HG03521 (cell line): ENCODE data around the gene UIMC1.

Experiments
- ATAC-seq: cut with Tn5 transposase; IDR thresholded peaks from one replicate; pipeline ENCODE4 v1.9.1; 2021; ENCODE audit warnings: mild to moderate bottlenecking, moderate library complexity; ENCODE audit not compliant: unreplicated experiment

Gene UIMC1

GRCh38 chr5:176956756-176957155 is 49.8 kb downstream of the UIMC1 start:
- no peak for ATAC-seq

- no peak for ATAC-seq
Observed at GRCh38 chr5:176955895-176956294, 50.7 kb downstream of the UIMC1 start.

- ATAC-seq, result no peak
Observed at GRCh38 chr5:176954050-176954449, 52.5 kb downstream of the UIMC1 start.

GRCh38 chr5:176952531-176953193 is 53.9 kb downstream of the UIMC1 start:
- no peak for ATAC-seq

GRCh38 chr5:176948458-176948857 is 58.1 kb downstream of the UIMC1 start:
- no peak for ATAC-seq

GRCh38 chr5:176947847-176948246 is 58.7 kb downstream of the UIMC1 start:
- ATAC-seq, result no peak

GRCh38 chr5:176944268-176944667 is 62.3 kb downstream of the UIMC1 start:
- no peak for ATAC-seq

- ATAC-seq, result no peak
Observed at GRCh38 chr5:176943816-176944215, 62.8 kb downstream of the UIMC1 start.

- no peak for ATAC-seq
Observed at GRCh38 chr5:176941951-176942350, 64.6 kb downstream of the UIMC1 start.

GRCh38 chr5:176938472-176938871 is 68.1 kb downstream of the UIMC1 start:
- no peak for ATAC-seq

GRCh38 chr5:176935017-176935416 is 71.6 kb downstream of the UIMC1 start:
- no peak for ATAC-seq

GRCh38 chr5:176934309-176934930 is 72.2 kb downstream of the UIMC1 start:
- ATAC-seq, result no peak

GRCh38 chr5:176929654-176930053 is 76.9 kb downstream of the UIMC1 start:
- ATAC-seq, result no peak

GRCh38 chr5:176927562-176927961 is 79.0 kb downstream of the UIMC1 start:
- no peak for ATAC-seq

- no peak for ATAC-seq
Observed at GRCh38 chr5:176922817-176923216, 83.8 kb downstream of the UIMC1 start.

- ATAC-seq, result no peak
Observed at GRCh38 chr5:176921714-176922113, 84.9 kb downstream of the UIMC1 start.

GRCh38 chr5:176918613-176919012 is 88.0 kb downstream of the UIMC1 start:
- no peak for ATAC-seq

GRCh38 chr5:176916337-176916736 is 90.2 kb downstream of the UIMC1 start:
- no peak for ATAC-seq

GRCh38 chr5:176915906-176916305 is 90.7 kb downstream of the UIMC1 start:
- no peak for ATAC-seq

- no peak for ATAC-seq
Observed at GRCh38 chr5:176912115-176912514, 94.5 kb downstream of the UIMC1 start.

GRCh38 chr5:176908675-176909368 is 97.8 kb downstream of the UIMC1 start:
- ATAC-seq, result no peak

GRCh38 chr5:176906796-176907195 is 99.8 kb downstream of the UIMC1 start:
- no peak for ATAC-seq
